ENCODE results near the gene MICALL1. TPM values are rescaled to one million over a fixed set of nuclear protein-coding genes. Genes with fewer than 3 reads are reported as not detected.

MICALL1 gene
- total and polyA plus RNA-seq, 2 of the 4 experiments (the other 2 are of a cell fraction) = 12.4 to 22.3 TPM

DNA sequence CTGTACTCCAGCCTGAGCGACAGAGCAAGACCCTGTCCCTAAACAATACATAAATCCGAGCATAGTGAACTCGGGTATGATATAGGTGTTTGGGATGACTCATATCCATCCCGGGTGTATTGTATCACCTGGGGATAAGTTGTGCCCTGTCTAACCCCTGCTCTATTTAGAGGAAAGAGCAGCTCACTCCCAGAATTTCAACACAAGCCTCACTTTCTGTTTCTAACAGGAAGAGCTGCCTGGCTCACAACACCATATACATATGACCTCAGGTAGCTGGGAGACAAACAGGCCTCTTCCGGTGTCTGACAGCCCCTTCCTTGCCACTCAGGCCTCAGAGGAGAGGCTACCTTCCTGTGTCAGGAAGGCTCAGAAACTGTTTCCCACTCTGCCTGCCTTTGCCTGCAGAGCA is 9.9 kb upstream of the MICALL1 start:
- ChIA-PET CTCF (interaction anchor here (1.0 kb wide), 1 partner anchor 9 kb away, joined by 3 read pairs; no protein-coding TSS in a partner anchor), POLR2A (ENCODE audit: unreplicated experiment) (no interaction called here)
- ATAC-seq (ENCODE audit: low read depth) (peak; percentile 13), DNase-seq (peak; percentile 33)
- Histone ChIP-seq H3K9me3 (ENCODE audit: control insufficient read depth, insufficient read depth, low read length) (no peaks in the 10 kb centered on the region), H4K91ac (ENCODE audit: insufficient read depth, low read depth, low read length) (no peak overlapping the region), H2BK5ac (ENCODE audit: low read depth, low read length, poor library complexity, severe bottlenecking) (no peak overlapping the region), H3K4ac (ENCODE audit: low read depth, low read length) (no peak overlapping the region), H3K56ac (ENCODE audit: extremely low read depth, insufficient read depth, low read length) (no peak overlapping the region), H3K9me1 (ENCODE audit: insufficient read depth, low read length) (no peaks in the 10 kb centered on the region), H4K8ac (ENCODE audit: low read depth in 2 of 2, low read length in 2 of 2) (no peak overlapping the region), H3K4me1 (ENCODE audit: control insufficient read depth, insufficient read depth, low read length) (peaks cover 24% of the 10 kb centered on the region), H3K27me3 (ENCODE audit: control insufficient read depth, insufficient read depth, low read length) (no peaks in the 10 kb centered on the region), H3K23ac (ENCODE audit: low read depth, low read length) (no peak overlapping the region), H2BK20ac (ENCODE audit: low read depth, low read length) (no peak overlapping the region), H4K5ac (ENCODE audit: low read depth, low read length) (no peak overlapping the region), H3K4me2 (ENCODE audit: low read depth, low read length) (no peak overlapping the region), H3K27ac (ENCODE audit: insufficient read depth, low read length) (no peak overlapping the region), H2BK15ac (ENCODE audit: low read depth, low read length) (no peak overlapping the region), H2AK9ac (replicated peaks; ENCODE audit: low read depth, low read length, poor library complexity) (no peak overlapping the region), H3K9ac (ENCODE audit: low read depth, low read length) (no peak overlapping the region), H2AFZ (replicated peaks; ENCODE audit: low read length, poor library complexity) (peak overlapping the region; percentile 33), H3K18ac (ENCODE audit: low read depth, low read length) (no peak overlapping the region), H2BK120ac (ENCODE audit: low read depth, low read length) (no peak overlapping the region), H3K4me3 (ENCODE audit: insufficient read depth, low read depth, low read length) (no peak overlapping the region), H3K14ac (replicated peaks; ENCODE audit: low read depth, low read length) (no peak overlapping the region), H3K36me3 (ENCODE audit: control insufficient read depth, insufficient read depth, low read length) (peaks cover 6% of the 10 kb centered on the region; the same call in 1 of the 2 replicates), H2AK5ac (ENCODE audit: low read depth, low read length) (peak overlapping the region; percentile 9; the same call in 1 of the 2 replicates), H4K20me1 (ENCODE audit: insufficient read depth, low read length) (0 out of 2 replicates have a peak, but pooled peaks cover 3% of the 10 kb centered on the region), H3K79me1 (ENCODE audit: low read depth in 1 of 2, low read length in 2 of 2) (0 out of 4 replicates have a peak, but pooled peaks cover 0 to 14% of the 10 kb centered on the region in 2 experiments)
- dilution Hi-C loops (cut with HindIII; ENCODE audit: low sequenced_read_pairs, unreplicated experiment) (no loop called here), in situ Hi-C loops (cut with MboI; ENCODE audit: low sequenced_read_pairs) (no loop called here), intact Hi-C loops (cut with micrococcal nuclease) (no loop called here)
- TF ChIP-seq RCOR1 (IDR thresholded peaks at IDR 0.05; ENCODE audit: insufficient replicate concordance, low read length) (no peak), FOS (IDR thresholded peaks at IDR 0.05; ENCODE audit: low read depth, low read length) (no peak), MAZ (IDR thresholded peaks at IDR 0.05; ENCODE audit: borderline replicate concordance, low read depth, low read length) (no peak), RFX5 (IDR thresholded peaks at IDR 0.05; ENCODE audit: low read depth, low read length) (no peak), SMC3 (IDR thresholded peaks at IDR 0.05; ENCODE audit: low read depth, low read length) (no peak), CEBPB (IDR thresholded peaks at IDR 0.05; ENCODE audit: low read depth, low read length) (no peak), MXI1 (IDR thresholded peaks at IDR 0.05; ENCODE audit: borderline replicate concordance, low read depth, low read length) (no peak), MAFK (IDR thresholded peaks at IDR 0.05; ENCODE audit: low read depth, low read length) (no peak), POLR2A (IDR thresholded peaks at IDR 0.05; ENCODE audit: low read depth, low read length) (no peak), RAD21 (IDR thresholded peaks at IDR 0.05; ENCODE audit: low read length) (no peak), NFE2L2 (IDR thresholded peaks at IDR 0.05; ENCODE audit: low read depth, low read length) (no peak), BHLHE40 (IDR thresholded peaks at IDR 0.05; ENCODE audit: low read depth, low read length) (no peak), CHD1 (IDR thresholded peaks at IDR 0.05; ENCODE audit: low read depth, low read length) (no peak), USF2 (IDR thresholded peaks at IDR 0.05; ENCODE audit: low read depth, low read length) (no peak)
- TF ChIP-seq, protein P1, sequence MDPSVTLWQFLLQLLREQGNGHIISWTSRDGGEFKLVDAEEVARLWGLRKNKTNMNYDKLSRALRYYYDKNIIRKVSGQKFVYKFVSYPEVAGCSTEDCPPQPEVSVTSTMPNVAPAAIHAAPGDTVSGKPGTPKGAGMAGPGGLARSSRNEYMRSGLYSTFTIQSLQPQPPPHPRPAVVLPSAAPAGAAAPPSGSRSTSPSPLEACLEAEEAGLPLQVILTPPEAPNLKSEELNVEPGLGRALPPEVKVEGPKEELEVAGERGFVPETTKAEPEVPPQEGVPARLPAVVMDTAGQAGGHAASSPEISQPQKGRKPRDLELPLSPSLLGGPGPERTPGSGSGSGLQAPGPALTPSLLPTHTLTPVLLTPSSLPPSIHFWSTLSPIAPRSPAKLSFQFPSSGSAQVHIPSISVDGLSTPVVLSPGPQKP (IDR thresholded peaks at IDR 0.05; ENCODE audit: borderline replicate concordance, low read depth, low read length) = no peak
- TF ChIP-seq, protein P2, sequence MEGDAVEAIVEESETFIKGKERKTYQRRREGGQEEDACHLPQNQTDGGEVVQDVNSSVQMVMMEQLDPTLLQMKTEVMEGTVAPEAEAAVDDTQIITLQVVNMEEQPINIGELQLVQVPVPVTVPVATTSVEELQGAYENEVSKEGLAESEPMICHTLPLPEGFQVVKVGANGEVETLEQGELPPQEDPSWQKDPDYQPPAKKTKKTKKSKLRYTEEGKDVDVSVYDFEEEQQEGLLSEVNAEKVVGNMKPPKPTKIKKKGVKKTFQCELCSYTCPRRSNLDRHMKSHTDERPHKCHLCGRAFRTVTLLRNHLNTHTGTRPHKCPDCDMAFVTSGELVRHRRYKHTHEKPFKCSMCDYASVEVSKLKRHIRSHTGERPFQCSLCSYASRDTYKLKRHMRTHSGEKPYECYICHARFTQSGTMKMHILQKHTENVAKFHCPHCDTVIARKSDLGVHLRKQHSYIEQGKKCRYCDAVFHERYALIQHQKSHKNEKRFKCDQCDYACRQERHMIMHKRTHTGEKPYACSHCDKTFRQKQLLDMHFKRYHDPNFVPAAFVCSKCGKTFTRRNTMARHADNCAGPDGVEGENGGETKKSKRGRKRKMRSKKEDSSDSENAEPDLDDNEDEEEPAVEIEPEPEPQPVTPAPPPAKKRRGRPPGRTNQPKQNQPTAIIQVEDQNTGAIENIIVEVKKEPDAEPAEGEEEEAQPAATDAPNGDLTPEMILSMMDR (conservative IDR thresholded peaks at IDR 0.05; ENCODE audit: low read depth, low read length) = no peak
- no CpG with 5 or more reads among the region's 5 CpGs for WGBS, 2 experiments (ENCODE audit: extremely low coverage in 2 of 2, insufficient read length in 1 of 2)
- BruUV-seq (replicated peaks) = no TSS peak
